SK-N-SH (cell line): ENCODE measurements around the gene MBNL2. TPM values are rescaled to one million over a fixed set of nuclear protein-coding genes. Genes with fewer than 3 reads are reported as not detected.

Experiments
- CTCF ChIA-PET: fragments of 300-600, 350-600 bp; formaldehyde crosslinking; extraction: SDS; loops from one replicate; lab custom pipeline; 2021; lab: Yijun Ruan, JAX
- POLR2A ChIA-PET: fragments of 350-600 bp; sonication (Branson Sonifier 250); formaldehyde crosslinking; extraction: SDS; loops from one replicate; lab custom pipeline; 2020; ENCODE audit warnings: antibody characterized with exemption, inconsistent platforms; lab: Yijun Ruan, JAX
- DNase-seq: peaks from one replicate; pipeline ENCODE4 v3.0.0; 2012
- H2AFZ ChIP-seq: fragments of 200-600 bp; sonication (generic); 2 replicates; pipeline ENCODE4 v1.8.1; 2016; ENCODE audit warnings: antibody characterized with exemption, mild to moderate bottlenecking, low read depth
- H3F3A ChIP-seq: fragments of 200-600 bp; sonication (generic); replicated peaks from 2 replicates; pipeline ENCODE3; 2016; ENCODE audit warnings: antibody characterized with exemption, mild to moderate bottlenecking; ENCODE audit not compliant: insufficient read depth
- H3K27ac ChIP-seq, 2 experiments: fragments of 200-500 bp in 1 of 2; fragments of 200-600 bp in 1 of 2; sonication (Bioruptor generic) in 1 of 2; sonication (generic), shearing (Covaris generic) in 1 of 2; 2 replicates each; pipeline versions ENCODE4 v1.5.1 to v1.6.1; 2014 to 2016; ENCODE audit warnings: low read depth in 2 of 2, inconsistent platforms in 1 of 2, low read length in 1 of 2, mild to moderate bottlenecking in 1 of 2, mixed read lengths in 1 of 2
- H3K27me3 ChIP-seq: fragments of 200-600 bp; sonication (generic), shearing (Covaris generic); 2 replicates; pipeline ENCODE4 v1.6.1; 2016; ENCODE audit warnings: mixed run types; ENCODE audit not compliant: insufficient read depth
- H3K36me3 ChIP-seq, 2 experiments: fragments of 200-500 bp in 1 of 2; fragments of 200-600 bp in 1 of 2; sonication (Bioruptor generic) in 1 of 2; sonication (generic) in 1 of 2; replicated peaks in 1 of 2; 2 replicates each; pipeline versions ENCODE3 to v1.5.1; 2014 to 2016; ENCODE audit warnings: low read length in 1 of 2, mild to moderate bottlenecking in 1 of 2; ENCODE audit not compliant: insufficient read depth in 2 of 2, control insufficient read depth in 1 of 2
- H3K4me1 ChIP-seq, 2 experiments: fragments of 200-500 bp in 1 of 2; fragments of 200-600 bp in 1 of 2; sonication (Bioruptor generic) in 1 of 2; sonication (generic), shearing (Covaris generic) in 1 of 2; 2 replicates each; pipeline versions ENCODE4 v1.5.1 to v1.6.1; 2014 to 2016; ENCODE audit warnings: low read depth in 1 of 2, low read length in 1 of 2, mixed run types in 1 of 2; ENCODE audit not compliant: insufficient read depth in 2 of 2, control insufficient read depth in 1 of 2
- H3K4me2 ChIP-seq: fragments of 200-600 bp; sonication (generic), shearing (Covaris generic); 2 replicates; pipeline ENCODE4 v1.6.1; 2017; ENCODE audit warnings: mixed run types
- H3K4me3 ChIP-seq, 2 experiments: fragments of 200-500 bp in 1 of 2; fragments of 200-600 bp in 1 of 2; sonication (Bioruptor generic) in 1 of 2; sonication (generic), shearing (Covaris generic) in 1 of 2; 2 replicates each; pipeline versions ENCODE4 v1.5.1 to v1.8.1; 2014 to 2016; ENCODE audit warnings: low read depth in 2 of 2, inconsistent platforms in 1 of 2, low read length in 1 of 2, mild to moderate bottlenecking in 1 of 2, mixed read lengths in 1 of 2, moderate library complexity in 1 of 2
- H3K79me2 ChIP-seq: fragments of 200-600 bp; sonication (generic); 2 replicates; pipeline ENCODE4 v1.8.1; 2017; ENCODE audit warnings: mild to moderate bottlenecking; ENCODE audit not compliant: insufficient read depth
- H3K9ac ChIP-seq: fragments of 200-600 bp; sonication (generic); 2 replicates; pipeline ENCODE4 v1.6.1; 2017; ENCODE audit warnings: mixed run types
- H3K9me2 ChIP-seq: fragments of 200-600 bp; sonication (generic); 2 replicates; pipeline ENCODE4 v1.6.1; 2017; ENCODE audit warnings: mixed run types
- H3K9me3 ChIP-seq: fragments of 200-600 bp; sonication (generic); 2 replicates; pipeline ENCODE4 v1.6.1; 2017; ENCODE audit warnings: mixed run types, mild to moderate bottlenecking, moderate library complexity
- H4K20me1 ChIP-seq: fragments of 200-600 bp; sonication (generic); 2 replicates; pipeline ENCODE4 v1.6.1; 2017; ENCODE audit warnings: mild to moderate bottlenecking, mixed run types; ENCODE audit not compliant: insufficient read depth
- CHD2 ChIP-seq: fragments of 150-350 bp; IDR thresholded peaks from 2 replicates; pipeline ENCODE4 v1.6.1; 2018; ENCODE audit warnings: low read length; ENCODE audit not compliant: partially characterized antibody
- CTCF ChIP-seq: fragments of 200-600 bp; sonication (generic); IDR thresholded peaks from 2 replicates; pipeline ENCODE4 v1.6.1; 2017; ENCODE audit warnings: antibody characterized with exemption, mild to moderate bottlenecking, moderate library complexity
- EZH2phosphoT487 ChIP-seq: fragments of 200-600 bp; sonication (generic); IDR thresholded peaks from 2 replicates; pipeline ENCODE4 v1.6.1; 2017; ENCODE audit warnings: low read depth, mixed run types, mild to moderate bottlenecking, antibody characterized with exemption, moderate library complexity, borderline replicate concordance
- FOXJ3 ChIP-seq: sonication (generic); formaldehyde crosslinking; IDR thresholded peaks from 2 replicates; pipeline ENCODE4 v1.5.1; 2020; ENCODE audit warnings: mild to moderate bottlenecking, missing genetic modification reagents
- GABPA ChIP-seq: IDR thresholded peaks from 2 replicates; pipeline ENCODE4 v1.4.0; 2012; ENCODE audit warnings: low read depth, mild to moderate bottlenecking
- GATA2 ChIP-seq: sonication (generic); formaldehyde crosslinking; IDR thresholded peaks from 2 replicates; pipeline ENCODE4 v1.5.0; 2020; ENCODE audit warnings: mild to moderate bottlenecking, missing genetic modification reagents
- IRF3 ChIP-seq: fragments of 150-350 bp; IDR thresholded peaks from 2 replicates; pipeline ENCODE4 v1.6.1; 2016; ENCODE audit warnings: mild to moderate bottlenecking, low read depth, low read length
- JUND ChIP-seq: IDR thresholded peaks from 2 replicates; pipeline ENCODE4 v1.4.0; 2012
- MAX ChIP-seq: IDR thresholded peaks from 2 replicates; pipeline ENCODE4 v1.4.0; 2012; ENCODE audit warnings: low read depth
- MXI1 ChIP-seq: IDR thresholded peaks from 2 replicates; pipeline ENCODE4 v1.6.1; 2012; ENCODE audit warnings: mild to moderate bottlenecking, low read depth, low read length, improper control_type of control experiment
- RAD21 ChIP-seq: IDR thresholded peaks from 2 replicates; pipeline ENCODE4 v1.6.1; 2012; ENCODE audit warnings: mild to moderate bottlenecking, low read length
- RCOR1 ChIP-seq: fragments of 150-350 bp; IDR thresholded peaks from 2 replicates; pipeline ENCODE4 v1.6.1; 2017; ENCODE audit warnings: antibody characterized with exemption, low read length
- REST ChIP-seq: IDR thresholded peaks from 2 replicates; pipeline ENCODE4 v1.6.1; 2012; ENCODE audit warnings: mild to moderate bottlenecking, low read depth, low read length, moderate library complexity
- RXRA ChIP-seq: IDR thresholded peaks from 2 replicates; pipeline ENCODE4 v1.4.0; 2012; ENCODE audit warnings: low read depth, mild to moderate bottlenecking, borderline replicate concordance
- SIN3A ChIP-seq: IDR thresholded peaks from 2 replicates; pipeline ENCODE4 v1.6.1; 2012; ENCODE audit warnings: low read depth, mild to moderate bottlenecking, low read length, moderate library complexity, borderline replicate concordance
- SMC3 ChIP-seq: IDR thresholded peaks from 2 replicates; pipeline ENCODE4 v1.6.1; 2012; ENCODE audit warnings: low read depth, low read length, improper control_type of control experiment
- TAF1 ChIP-seq: IDR thresholded peaks from 2 replicates; pipeline ENCODE4 v1.6.1; 2012; ENCODE audit warnings: low read depth, mild to moderate bottlenecking, low read length, moderate library complexity, borderline replicate concordance
- TCF12 ChIP-seq: IDR thresholded peaks from 2 replicates; pipeline ENCODE4 v1.4.0; 2012
- YY1 ChIP-seq: IDR thresholded peaks from 2 replicates; pipeline ENCODE4 v1.4.0; 2012; ENCODE audit warnings: low read depth, mild to moderate bottlenecking
- WGBS: methylation state at CpG from one replicate; pipeline ENCODE4 v1.1.6; 2017; ENCODE audit warnings: low lambda C conversion rate; 5-methylcytosine and 5-hydroxymethylcytosine counted together
- polyA plus RNA-seq, 3 experiments: library from polyadenylated mRNA; depleted of rRNA; stranded (reverse); fragments of >200 nt; gene quantifications; 2 replicates each; pipeline ENCODE4 v1.2.3, GENCODE V29; 2012
- TF ChIP-seq, protein P1 (sequence below): IDR thresholded peaks from 2 replicates; pipeline ENCODE4 v1.4.0; 2012; ENCODE audit warnings: low read depth, borderline replicate concordance

The MBNL2 gene
- polyA plus RNA-seq, 1 of the 3 experiments (the other 2 are of a cell fraction), result 24.5 TPM

- Histone ChIP-seq H3K4me2 (no peak overlapping the region; the same call in 1 of the 2 replicates), H3K9me3 (no peaks in the 10 kb centered on the region), H3K9me2 (no peaks in the 10 kb centered on the region), H3K4me1 (peaks cover 7 to 9% of the 10 kb centered on the region in 2 experiments; a peak in 3 of 4 replicates), H3F3A (peaks cover 27% of the 10 kb centered on the region), H2AFZ (no peak overlapping the region), H3K36me3 (peaks cover 39 to 65% of the 10 kb centered on the region in 2 experiments), H3K27ac (peak overlapping the region in 1 of 2 experiments; percentile 25; a peak in 1 of 4 replicates), H3K79me2 (peaks cover 15% of the 10 kb centered on the region; the same call in 1 of the 2 replicates), H3K27me3 (no peaks in the 10 kb centered on the region), H4K20me1 (no peaks in the 10 kb centered on the region), H3K4me3 (no peak overlapping the region), H3K9ac (no peak overlapping the region)
- DNase-seq, result no peak
- POLR2A ChIA-PET, result no interaction called here
- no peak for TF ChIP-seq CHD2
- TF ChIP-seq MAX, result no peak
- TF ChIP-seq RXRA, result no peak
- no peak for TF ChIP-seq FOXJ3 (CRISPR knock-in tag)
- no peak for TF ChIP-seq RCOR1
- TF ChIP-seq TAF1, result no peak
- no peak for TF ChIP-seq RAD21
- no peak for TF ChIP-seq YY1
- no peak for TF ChIP-seq REST
- TF ChIP-seq IRF3, result no peak
- TF ChIP-seq JUND, result no peak
- TF ChIP-seq SIN3A, result no peak
- no peak for TF ChIP-seq GATA2 (CRISPR knock-in tag)
- TF ChIP-seq CTCF, result no peak
- TF ChIP-seq SMC3, result no peak
- no peak for TF ChIP-seq EZH2phosphoT487
- TF ChIP-seq, protein P1, sequence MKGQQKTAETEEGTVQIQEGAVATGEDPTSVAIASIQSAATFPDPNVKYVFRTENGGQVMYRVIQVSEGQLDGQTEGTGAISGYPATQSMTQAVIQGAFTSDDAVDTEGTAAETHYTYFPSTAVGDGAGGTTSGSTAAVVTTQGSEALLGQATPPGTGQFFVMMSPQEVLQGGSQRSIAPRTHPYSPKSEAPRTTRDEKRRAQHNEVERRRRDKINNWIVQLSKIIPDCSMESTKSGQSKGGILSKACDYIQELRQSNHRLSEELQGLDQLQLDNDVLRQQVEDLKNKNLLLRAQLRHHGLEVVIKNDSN, result no peak
- no peak for TF ChIP-seq GABPA
- TF ChIP-seq TCF12, result no peak
- TF ChIP-seq MXI1, result no peak
- CTCF ChIA-PET, result no interaction called here
- 92% methylated on average over 2 of the region's 2 CpGs for WGBS
Observed at GRCh38 chr13:97384371-97384770, 162.2 kb downstream of the MBNL2 start.
